NCI-H510A (cell line): ENCODE results near the gene GTF2H2C_2.
"Not testable (repeated sequence)": the region's sequence is repeated elsewhere in the genome, so short reads cannot be mapped to it uniquely, and the experiment has no call there.

ENCODE experiments used
- DNase-seq: peaks from one replicate; lab custom pipeline; 2025; lab: John Stamatoyannopoulos, UW

GTF2H2C_2 gene

GRCh38 chr5:70415117-70415516, at the start of gene GTF2H2C_2:
Gene GTF2H2C_2, plus strand, starts transcription at chr5:70415368.
- DNase-seq, result not testable (repeated sequence)

- DNase-seq, result not testable (repeated sequence)
Observed at GRCh38 chr5:70400984-70401686, 14.0 kb upstream of the GTF2H2C_2 start.

GRCh38 chr5:70421322-70421721, 6.2 kb downstream of the GTF2H2C_2 start:
- DNase-seq, result not testable (repeated sequence)

GRCh38 chr5:70423215-70423614, 8.0 kb downstream of the GTF2H2C_2 start:
- DNase-seq, result not testable (repeated sequence)

- not testable (repeated sequence) for DNase-seq
Observed at GRCh38 chr5:70438518-70438917, 23.4 kb downstream of the GTF2H2C_2 start.

GRCh38 chr5:70449565-70449964, 34.4 kb downstream of the GTF2H2C_2 start:
- not testable (repeated sequence) for DNase-seq

GRCh38 chr5:70451249-70451984, 36.2 kb downstream of the GTF2H2C_2 start:
- DNase-seq, result not testable (repeated sequence)

GRCh38 chr5:70457093-70457492, 41.9 kb downstream of the GTF2H2C_2 start:
- DNase-seq, result not testable (repeated sequence)

- not testable (repeated sequence) for DNase-seq
Observed at GRCh38 chr5:70459188-70459587, 44.0 kb downstream of the GTF2H2C_2 start.

GRCh38 chr5:70461984-70462383, 46.8 kb downstream of the GTF2H2C_2 start:
- not testable (repeated sequence) for DNase-seq

- not testable (repeated sequence) for DNase-seq
Observed at GRCh38 chr5:70464019-70464637, 49.0 kb downstream of the GTF2H2C_2 start.

- DNase-seq, result not testable (repeated sequence)
Observed at GRCh38 chr5:70469926-70470509, 54.9 kb downstream of the GTF2H2C_2 start.
